ENCODE measurements around the gene RAD51B.

DNA sequence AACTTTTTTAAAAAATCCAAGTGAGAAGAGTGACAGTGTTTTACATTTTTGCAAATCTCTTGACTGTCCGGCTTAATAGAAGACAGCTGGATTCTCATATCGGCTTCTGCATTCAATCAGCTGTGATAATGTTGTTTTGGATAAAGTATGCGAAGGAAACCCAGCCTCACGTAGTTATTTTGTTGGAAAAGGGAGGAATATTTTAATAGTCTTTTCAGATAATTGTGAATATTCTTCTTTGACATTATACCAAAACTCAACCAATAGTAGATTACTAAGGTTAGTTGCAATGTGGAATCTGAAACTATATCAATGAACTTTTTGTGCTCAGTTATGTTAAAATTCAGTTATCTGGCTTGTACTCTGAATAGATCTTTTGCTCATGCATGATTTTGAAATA, 696.8 kb downstream of the RAD51B start:
- TF ChIP-seq POLR2AphosphoS5 (IDR thresholded peaks at IDR 0.05; ENCODE audit: borderline replicate concordance, low read depth, low read length): no peak
- TF ChIP-seq EZH2 (IDR thresholded peaks at IDR 0.05): no peak
